ENCODE measurements around the gene FIGNL2.
"Not testable (repeated sequence)": the region's sequence is repeated elsewhere in the genome, so short reads cannot be mapped to it uniquely, and the experiment has no call there.

The FIGNL2 gene

GRCh38 chr12:51886021-51886710 is 37.6 kb upstream of the FIGNL2 start:
- no peak for TF ChIP-seq CTCF (IDR thresholded peaks at IDR 0.05; ENCODE audit: low read length, missing control alignments)
- no peak overlapping the region for H3K4me3 ChIP-seq (replicated peaks; ENCODE audit: low read depth, low read length)
- peak; percentile 99 for DNase-seq (ENCODE audit: low read depth)

DNA sequence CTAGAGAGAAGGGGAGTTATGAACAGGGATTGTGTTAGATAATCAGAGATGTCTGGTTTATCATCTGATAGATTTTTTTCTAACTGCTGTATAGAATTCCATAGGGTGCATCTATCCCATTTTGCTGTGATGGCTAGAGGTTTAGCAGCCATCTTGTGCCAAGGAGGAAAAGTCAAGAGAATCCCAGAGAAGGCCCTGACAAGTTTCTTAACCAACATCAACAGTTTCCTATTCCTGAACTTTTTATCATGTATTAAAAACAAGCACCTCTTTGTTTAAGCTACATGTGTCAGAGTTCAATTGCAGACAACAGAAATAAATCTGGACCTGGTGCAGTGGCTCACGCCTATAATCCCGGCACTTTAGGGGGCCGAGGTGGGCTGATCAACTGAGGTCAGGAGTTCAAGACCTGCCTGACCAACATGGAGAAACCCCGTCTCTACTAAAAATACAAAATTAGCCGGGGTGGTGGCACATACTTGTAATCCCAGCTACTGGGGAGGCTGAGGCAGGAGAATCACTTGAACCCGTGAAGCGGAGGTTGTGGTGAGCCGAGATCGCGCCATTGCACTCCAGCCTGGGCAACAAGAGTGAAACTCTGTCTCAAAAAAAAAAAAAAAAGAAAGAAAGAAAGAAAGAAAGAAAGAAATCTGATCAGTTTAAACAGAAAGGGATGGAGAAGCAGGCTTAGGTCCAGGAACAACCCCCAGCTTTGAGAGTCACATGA is 36.9 kb upstream of the FIGNL2 start:
- DNase-seq (ENCODE audit: low read depth); H3K4me3 ChIP-seq (replicated peaks; ENCODE audit: low read depth, low read length): not testable (repeated sequence)

- H3K4me3 ChIP-seq (replicated peaks; ENCODE audit: low read depth, low read length), result no peak overlapping the region
- no peak for TF ChIP-seq CTCF (IDR thresholded peaks at IDR 0.05; ENCODE audit: low read length, missing control alignments)
- no peak for DNase-seq (ENCODE audit: low read depth)
These were observed 36.2 kb upstream of the FIGNL2 start for GRCh38 chr12:51884676-51885229.

GRCh38 chr12:51883998-51884675 is 35.6 kb upstream of the FIGNL2 start:
- no peak for TF ChIP-seq CTCF (IDR thresholded peaks at IDR 0.05; ENCODE audit: low read length, missing control alignments)
- no peak overlapping the region for H3K4me3 ChIP-seq (replicated peaks; ENCODE audit: low read depth, low read length)
- DNase-seq (ENCODE audit: low read depth), result no peak

DNA sequence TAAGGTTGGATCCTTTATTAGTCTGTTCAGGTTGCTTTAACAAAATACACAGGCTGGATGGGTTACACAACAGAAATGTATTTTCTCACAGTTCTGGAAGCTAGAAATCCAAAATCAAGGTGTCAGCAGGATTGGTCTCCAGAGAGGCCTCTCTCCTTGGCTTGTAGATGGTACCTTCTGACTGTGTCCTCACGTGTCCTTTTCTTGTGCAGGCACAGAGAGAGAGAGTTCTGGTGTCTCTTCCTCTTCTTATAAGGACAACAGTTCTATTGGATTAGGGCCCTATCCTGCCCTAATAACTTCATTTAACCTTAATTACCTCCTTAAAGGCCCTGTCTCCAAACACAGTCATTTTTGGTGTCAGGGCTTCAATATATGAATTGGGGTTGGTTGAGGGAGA is 34.8 kb upstream of the FIGNL2 start:
- TF ChIP-seq CTCF (IDR thresholded peaks at IDR 0.05; ENCODE audit: low read length, missing control alignments), result no peak
- H3K4me3 ChIP-seq (replicated peaks; ENCODE audit: low read depth, low read length), result no peak overlapping the region
- no peak for DNase-seq (ENCODE audit: low read depth)

- TF ChIP-seq CTCF (IDR thresholded peaks at IDR 0.05; ENCODE audit: low read length, missing control alignments), result no peak
- no peak for DNase-seq (ENCODE audit: low read depth)
- H3K4me3 ChIP-seq (replicated peaks; ENCODE audit: low read depth, low read length), result no peak overlapping the region
These were observed 30.6 kb upstream of the FIGNL2 start for GRCh38 chr12:51879102-51879501.

DNA sequence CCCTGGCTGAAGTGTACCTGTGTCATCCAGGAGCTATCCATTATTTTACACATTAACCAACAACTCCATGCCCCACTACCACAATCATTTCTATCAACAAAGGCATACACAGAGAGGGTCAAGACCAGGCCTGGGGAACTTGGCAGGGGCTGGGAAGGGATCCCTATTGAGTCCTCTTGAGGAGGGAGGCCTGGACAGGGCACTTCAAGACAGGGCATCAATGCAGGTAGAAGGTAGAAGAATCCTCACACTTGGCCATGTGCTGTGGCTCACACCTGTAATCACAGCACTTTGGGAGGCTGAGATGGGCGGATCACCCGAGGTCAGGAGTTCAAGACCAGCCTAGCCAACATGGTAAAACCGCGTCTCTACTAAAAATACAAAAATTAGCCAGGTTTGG is 26.0 kb upstream of the FIGNL2 start:
- H3K4me3 ChIP-seq (replicated peaks; ENCODE audit: low read depth, low read length), result no peak overlapping the region
- no peak for TF ChIP-seq CTCF (IDR thresholded peaks at IDR 0.05; ENCODE audit: low read length, missing control alignments)
- DNase-seq (ENCODE audit: low read depth), result no peak

Measured in fibroblast of pulmonary artery (primary cell).